Ectodermal cell (in vitro differentiated cells): ENCODE measurements around the gene GSTM5.
"Not testable (repeated sequence)": the region's sequence is repeated elsewhere in the genome, so short reads cannot be mapped to it uniquely, and the experiment has no call there.

Source experiments
- H3K27ac ChIP-seq: 2 replicates; pipeline ENCODE4 v1.7.0; 2013; ENCODE audit warnings: mild to moderate bottlenecking, low read depth, low read length; ENCODE audit not compliant: insufficient read depth, poor library complexity, severe bottlenecking
- H3K27me3 ChIP-seq: 2 replicates; pipeline ENCODE4 v1.7.0; 2013; ENCODE audit warnings: mild to moderate bottlenecking, low read length; ENCODE audit not compliant: insufficient read depth, control insufficient read depth, poor library complexity, severe bottlenecking
- H3K36me3 ChIP-seq: one replicate; pipeline ENCODE4 v1.7.0; 2013; ENCODE audit warnings: low read length; ENCODE audit not compliant: control insufficient read depth, insufficient read depth
- H3K4me1 ChIP-seq: one replicate; pipeline ENCODE4 v1.7.0; 2013; ENCODE audit warnings: low read length; ENCODE audit not compliant: control insufficient read depth, insufficient read depth
- H3K4me3 ChIP-seq: 2 replicates; pipeline ENCODE4 v1.7.0; 2013; ENCODE audit warnings: low read depth, low read length, control low read depth; ENCODE audit not compliant: insufficient read depth
- H3K9me3 ChIP-seq: 2 replicates; pipeline ENCODE4 v1.7.0; 2013; ENCODE audit warnings: mild to moderate bottlenecking, low read length, moderate library complexity; ENCODE audit not compliant: control insufficient read depth
- WGBS, 2 experiments: methylation state at CpG; one replicate each; pipeline ENCODE4 v1.1.7; 2013; ENCODE audit warnings: missing lambda C conversion rate in 2 of 2; 5-methylcytosine and 5-hydroxymethylcytosine counted together

Gene GSTM5

GRCh38 chr1:109749221-109749620 lies 37.2 kb downstream of the GSTM5 start:
- no peaks in the 10 kb centered on the region for H3K27me3 ChIP-seq
- H3K4me3 ChIP-seq = no peak overlapping the region
- H3K36me3 ChIP-seq = no peaks in the 10 kb centered on the region
- H3K27ac ChIP-seq = no peak overlapping the region
- no peaks in the 10 kb centered on the region for H3K9me3 ChIP-seq
- no peaks in the 10 kb centered on the region for H3K4me1 ChIP-seq

DNA sequence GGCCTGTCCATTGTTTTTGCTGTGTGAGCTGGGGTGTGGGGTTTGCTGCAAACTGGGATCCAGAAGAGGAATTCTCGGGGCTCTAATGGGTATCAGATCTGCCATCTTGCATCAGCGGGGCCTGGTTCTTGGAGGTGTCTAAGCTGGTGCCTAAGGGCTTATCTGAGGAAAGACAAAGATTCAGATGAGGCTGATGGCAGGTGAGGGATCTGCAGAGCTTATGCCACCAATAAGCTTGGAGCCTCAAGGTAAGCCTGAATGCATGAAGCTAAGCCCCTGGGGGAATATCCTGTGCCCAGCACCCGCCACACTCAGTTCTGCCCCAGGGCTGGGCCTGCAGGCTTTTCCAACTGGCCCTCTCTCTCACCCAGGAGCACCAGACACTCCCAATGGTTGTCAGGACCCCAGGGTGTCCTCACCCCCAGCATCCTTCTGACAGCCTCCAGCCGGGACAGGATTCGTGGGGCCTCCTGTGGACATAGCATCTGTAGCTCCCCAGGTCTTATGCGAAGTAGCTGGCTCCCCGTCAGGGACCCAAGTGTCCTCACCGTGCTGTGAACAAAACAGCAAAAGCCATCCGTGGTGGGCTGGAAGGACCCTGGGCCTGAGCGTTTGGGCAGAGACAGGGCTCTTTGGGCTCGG lies 38.3 kb downstream of the GSTM5 start:
- Histone ChIP-seq H3K4me1 (no peaks in the 10 kb centered on the region), H3K36me3 (no peaks in the 10 kb centered on the region), H3K9me3 (no peaks in the 10 kb centered on the region), H3K27ac (no peak overlapping the region), H3K27me3 (no peaks in the 10 kb centered on the region), H3K4me3 (no peak overlapping the region)
- 92 to 93% methylated on average over 11 of the region's 11 CpGs for WGBS, 2 experiments

GRCh38 chr1:109750920-109751319 lies 38.9 kb downstream of the GSTM5 start:
- no peaks in the 10 kb centered on the region for H3K27me3 ChIP-seq
- no peak overlapping the region for H3K4me3 ChIP-seq
- H3K27ac ChIP-seq = no peak overlapping the region
- no peaks in the 10 kb centered on the region for H3K4me1 ChIP-seq
- 84 to 91% methylated on average over 6 of the region's 6 CpGs for WGBS, 2 experiments
- no peaks in the 10 kb centered on the region for H3K9me3 ChIP-seq
- no peaks in the 10 kb centered on the region for H3K36me3 ChIP-seq

- H3K4me3 ChIP-seq = no peak overlapping the region
Measured at GRCh38 chr1:109751531-109752260, 39.6 kb downstream of the GSTM5 start.

GRCh38 chr1:109754738-109755137 lies 42.7 kb downstream of the GSTM5 start:
- Histone ChIP-seq H3K9me3 (no peaks in the 10 kb centered on the region), H3K4me1 (no peaks in the 10 kb centered on the region), H3K27me3 (no peaks in the 10 kb centered on the region), H3K4me3 (no peak overlapping the region), H3K36me3 (no peaks in the 10 kb centered on the region), H3K27ac (no peak overlapping the region)
- WGBS, 2 experiments = 92 to 100% methylated on average over 2 of the region's 2 CpGs

More at GRCh38 chr1:109751531-109752260, 39.6 kb downstream of the GSTM5 start:
- Histone ChIP-seq H3K4me1 (no peaks in the 10 kb centered on the region), H3K36me3 (no peaks in the 10 kb centered on the region), H3K27me3 (no peaks in the 10 kb centered on the region), H3K9me3 (no peaks in the 10 kb centered on the region), H3K27ac (no peak overlapping the region)
- WGBS, 2 experiments = 90 to 92% methylated on average over 12 of the region's 12 CpGs

DNA sequence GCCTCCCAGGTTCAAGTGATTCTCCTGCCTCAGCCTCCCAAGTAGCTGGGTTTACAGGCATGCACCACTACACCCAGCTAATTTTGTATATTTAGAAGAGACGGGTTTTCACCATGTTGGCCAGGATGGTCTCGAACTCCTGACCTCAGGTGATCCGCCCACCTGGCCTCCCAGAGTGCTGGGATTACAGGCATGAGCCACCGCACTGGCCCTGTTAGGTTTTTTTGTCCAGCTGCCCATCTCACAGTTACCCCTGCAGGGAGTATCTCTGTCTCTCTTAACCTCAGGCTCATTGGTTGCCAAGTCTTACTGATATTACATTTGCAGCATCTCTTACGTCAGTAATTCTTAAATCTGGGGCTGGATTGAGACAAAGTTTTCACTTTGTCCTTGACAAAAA lies 44.3 kb downstream of the GSTM5 start:
- not testable (repeated sequence) for H3K9me3 ChIP-seq, H3K4me3 ChIP-seq, H3K27ac ChIP-seq, H3K27me3 ChIP-seq, H3K4me1 ChIP-seq, H3K36me3 ChIP-seq
- 93% methylated on average over 5 of the region's 5 CpGs for WGBS, 2 experiments

DNA sequence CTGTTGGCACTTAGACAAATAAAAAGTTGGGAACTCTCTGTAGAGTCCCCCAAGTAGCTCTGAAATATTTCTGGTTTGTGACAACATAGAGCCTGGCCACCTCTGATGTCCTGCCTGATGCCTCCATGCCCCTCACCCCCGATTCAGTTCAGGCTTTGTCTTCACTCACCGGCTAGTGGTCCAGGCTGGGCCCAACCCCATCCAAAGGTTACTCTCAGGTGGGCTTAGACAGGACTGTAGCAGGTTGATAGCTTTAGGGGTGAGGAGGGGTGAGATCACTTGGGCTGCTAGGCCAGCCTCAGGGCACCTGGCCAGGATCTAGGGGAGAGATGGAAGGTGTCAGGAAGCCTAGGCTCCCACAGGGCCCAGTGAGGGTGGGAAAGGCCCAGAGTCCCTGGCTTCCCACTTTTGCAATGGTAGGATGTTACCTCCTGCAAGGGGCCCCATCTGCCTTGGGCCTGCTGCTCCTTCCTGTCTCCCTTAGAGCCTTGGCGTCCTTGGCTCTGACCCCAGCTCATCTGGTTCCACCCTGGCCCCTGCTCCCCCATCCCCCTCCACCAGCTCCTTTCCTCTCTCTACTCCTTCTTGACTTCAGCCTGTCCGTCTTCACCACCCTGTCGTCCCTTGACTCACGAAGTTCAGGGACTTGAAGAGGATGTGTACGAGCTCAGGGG lies 44.9 kb downstream of the GSTM5 start:
- H3K4me1 ChIP-seq = no peaks in the 10 kb centered on the region
- no peak overlapping the region for H3K4me3 ChIP-seq
- H3K9me3 ChIP-seq = no peaks in the 10 kb centered on the region
- no peaks in the 10 kb centered on the region for H3K27me3 ChIP-seq
- WGBS, 2 experiments = 85 to 92% methylated on average over 7 of the region's 7 CpGs
- no peak overlapping the region for H3K27ac ChIP-seq
- H3K36me3 ChIP-seq = no peaks in the 10 kb centered on the region

- Histone ChIP-seq H3K27ac (no peak overlapping the region), H3K36me3 (no peaks in the 10 kb centered on the region), H3K27me3 (no peaks in the 10 kb centered on the region), H3K4me3 (no peak overlapping the region), H3K9me3 (no peaks in the 10 kb centered on the region), H3K4me1 (no peaks in the 10 kb centered on the region)
- 92 to 96% methylated on average over 13 of the region's 13 CpGs for WGBS, 2 experiments
Measured at GRCh38 chr1:109757936-109758786, 46.1 kb downstream of the GSTM5 start.

DNA sequence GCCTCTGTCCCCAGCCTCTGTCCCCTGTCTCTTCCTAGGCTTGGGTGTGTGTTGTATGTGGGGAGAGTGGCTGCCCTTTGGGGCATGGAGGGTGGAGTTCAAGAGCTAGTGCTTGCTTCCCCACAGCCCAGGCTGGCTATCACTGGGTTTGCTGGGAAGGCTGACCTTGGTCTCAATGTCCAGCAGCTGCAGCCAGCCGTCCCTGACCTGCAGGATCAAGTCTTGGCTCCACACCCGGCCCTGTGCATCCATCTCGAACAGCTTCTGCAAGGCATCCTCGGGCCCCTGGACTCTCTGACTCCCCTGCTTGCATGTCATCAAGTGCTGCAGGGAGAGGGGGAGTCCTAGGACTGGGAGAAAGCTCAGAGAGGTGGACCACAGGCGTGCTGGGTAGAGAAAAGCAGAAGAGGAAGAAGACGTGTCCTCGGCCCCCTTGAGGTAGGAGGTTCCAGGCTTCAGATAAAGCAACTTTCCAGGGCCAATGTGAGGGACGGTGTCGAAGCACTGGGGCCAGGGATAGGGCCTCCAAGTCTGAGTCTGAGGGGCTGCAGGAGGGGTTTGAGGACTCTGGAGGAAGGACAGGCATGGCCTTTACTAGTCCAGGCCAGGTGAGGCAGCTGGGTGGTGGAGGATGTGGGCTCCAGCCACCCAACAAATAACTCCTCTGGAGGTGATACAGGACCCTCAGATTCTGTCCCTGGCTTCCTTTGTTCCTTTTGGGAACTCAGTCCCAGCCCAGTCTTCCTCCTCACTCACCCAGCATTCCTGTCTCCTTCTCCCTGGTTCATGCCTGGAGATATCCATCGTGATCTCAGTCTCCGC lies 47.7 kb downstream of the GSTM5 start:
- 92 to 94% methylated on average over 11 of the region's 11 CpGs for WGBS, 2 experiments
- H3K4me3 ChIP-seq = no peak overlapping the region

More for the DNA sequence above, 47.7 kb downstream of the GSTM5 start:
- H3K27ac ChIP-seq = no peak overlapping the region
- no peaks in the 10 kb centered on the region for H3K36me3 ChIP-seq
- H3K4me1 ChIP-seq = no peaks in the 10 kb centered on the region
- no peaks in the 10 kb centered on the region for H3K27me3 ChIP-seq
- H3K9me3 ChIP-seq = no peaks in the 10 kb centered on the region
